HG02678 (cell line): ENCODE data around the gene CHAT.

ENCODE experiments used
- ATAC-seq: cut with Tn5 transposase; IDR thresholded peaks from one replicate; pipeline ENCODE4 v1.9.1; 2021; ENCODE audit warnings: mild to moderate bottlenecking, moderate library complexity; ENCODE audit not compliant: unreplicated experiment

CHAT gene

DNA sequence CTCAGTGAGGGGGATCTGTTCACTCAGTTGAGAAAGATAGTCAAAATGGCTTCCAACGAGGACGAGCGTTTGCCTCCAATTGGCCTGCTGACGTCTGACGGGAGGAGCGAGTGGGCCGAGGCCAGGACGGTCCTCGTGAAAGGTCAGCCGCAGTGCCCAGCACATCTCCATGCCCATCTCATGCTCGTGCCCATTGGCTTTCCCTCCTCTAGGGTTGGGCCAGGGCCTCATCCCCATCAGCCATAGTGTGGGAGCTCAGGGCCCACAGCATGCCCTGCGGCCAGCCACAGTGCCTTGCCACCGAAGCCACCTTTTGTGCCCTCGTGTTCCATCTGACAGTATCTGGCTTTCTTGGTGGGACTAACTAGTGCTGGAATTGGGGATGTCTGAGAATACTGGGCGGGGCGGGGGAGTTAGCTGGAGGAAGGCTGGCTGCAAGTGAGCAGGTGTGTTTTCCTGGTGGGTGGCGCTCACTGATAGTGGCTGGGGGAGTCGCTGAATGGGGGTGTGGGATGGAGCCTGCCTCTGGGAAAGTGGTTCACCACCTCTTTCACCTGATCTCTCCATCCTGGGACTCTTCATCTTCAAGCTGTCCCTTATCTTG is 13.9 kb downstream of the CHAT start:
- no peak for ATAC-seq

DNA sequence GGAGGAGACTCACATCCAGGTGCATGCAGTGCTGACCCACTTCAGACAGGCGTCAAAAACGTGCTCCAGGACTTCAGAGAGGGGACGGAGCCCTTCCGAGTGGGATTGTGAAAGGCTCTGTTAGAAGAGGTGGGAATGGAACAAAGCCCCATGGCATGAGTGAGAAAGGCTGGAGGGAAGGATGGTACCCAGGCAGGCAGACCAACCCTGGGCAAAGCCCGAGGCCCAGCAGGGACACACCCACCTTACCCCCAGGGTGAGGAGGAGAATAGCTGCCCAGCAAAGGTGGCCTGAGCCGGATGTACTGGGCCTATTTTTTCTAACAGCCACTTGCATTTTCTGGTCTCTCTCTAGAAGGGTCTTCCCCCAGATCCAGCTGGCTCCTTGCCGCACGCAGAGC is 14.8 kb downstream of the CHAT start:
- ATAC-seq: no peak

- ATAC-seq: no peak
Observed at GRCh38 chr10:49629431-49629881, 15.6 kb downstream of the CHAT start.

- no peak for ATAC-seq
Observed at GRCh38 chr10:49631975-49632374, 18.1 kb downstream of the CHAT start.

DNA sequence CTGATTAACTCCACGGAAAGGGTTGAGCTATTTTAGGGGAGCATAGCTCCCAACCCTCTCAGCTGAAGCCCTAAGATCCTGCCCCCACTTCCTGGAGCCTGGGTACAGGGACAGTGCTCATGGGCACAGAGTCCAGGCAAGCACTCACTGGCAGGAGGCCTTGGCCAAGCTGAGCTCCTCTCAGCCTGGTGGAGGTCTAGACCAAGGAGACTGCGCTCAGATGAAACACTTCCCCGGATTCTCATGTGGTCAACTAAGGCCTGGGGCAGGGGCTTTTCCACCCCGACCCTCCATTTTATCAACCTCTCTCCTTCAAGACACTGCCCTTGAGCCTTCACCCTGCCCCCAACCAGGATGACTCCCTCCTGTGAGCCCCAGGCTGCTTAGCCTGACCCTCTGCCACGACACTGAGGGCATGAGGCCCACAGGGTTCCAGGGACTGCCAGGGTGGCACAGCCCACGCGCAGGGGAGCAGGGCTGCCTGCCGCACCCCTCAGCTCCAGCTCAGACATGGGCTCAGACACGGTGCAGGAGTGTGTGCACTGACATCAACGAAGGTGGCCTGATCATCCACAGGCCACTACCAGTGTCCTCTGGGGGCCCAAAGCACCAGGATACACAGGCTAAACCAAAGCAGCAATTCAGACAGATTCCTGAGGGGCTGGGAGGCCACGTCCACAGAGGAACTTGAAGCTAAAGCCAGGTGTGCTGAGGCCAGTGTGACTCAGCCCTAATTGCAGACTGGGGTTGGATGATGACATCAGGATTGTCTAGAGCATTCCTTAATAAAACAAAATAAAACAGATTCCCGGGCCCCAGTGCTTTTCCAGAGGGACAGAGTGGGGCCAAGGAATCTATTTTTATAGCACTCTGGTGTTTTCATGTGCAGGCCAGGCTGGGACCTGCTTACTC is 18.8 kb downstream of the CHAT start:
- no peak for ATAC-seq

DNA sequence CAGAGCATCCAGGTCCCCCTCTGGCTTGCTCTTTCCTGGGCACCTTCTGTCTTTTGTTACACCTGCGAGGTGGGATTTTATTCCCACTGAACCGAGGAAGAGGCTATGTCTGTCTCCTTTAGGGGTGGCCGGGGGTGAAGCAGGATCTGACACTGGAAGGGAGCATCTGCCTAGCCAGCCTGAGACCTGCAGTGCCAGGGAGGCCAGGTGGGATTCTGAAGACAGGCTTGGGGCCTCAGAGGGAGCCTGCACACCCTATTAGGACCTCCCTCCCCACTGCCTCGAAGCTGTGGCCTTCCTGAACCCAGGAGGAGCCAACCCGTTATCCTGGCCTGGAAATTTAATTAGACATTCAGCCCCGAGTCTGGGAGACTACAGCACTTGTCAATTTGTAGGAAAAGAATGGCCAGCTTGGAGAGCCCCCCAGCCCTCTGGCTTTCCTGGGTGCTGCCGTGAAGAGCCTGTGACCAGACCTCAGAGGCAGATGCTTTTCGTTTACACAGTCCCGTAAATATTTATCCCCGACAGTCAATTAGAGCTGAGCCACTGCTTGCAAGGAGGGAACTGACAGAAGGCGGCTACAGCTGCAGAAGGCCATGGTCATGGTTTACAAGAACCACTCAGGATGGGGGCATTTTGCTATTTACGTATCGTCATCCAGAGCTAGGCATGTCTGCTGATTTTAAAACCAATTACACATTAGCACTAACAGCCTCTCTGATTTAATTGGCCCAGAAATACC is 19.7 kb downstream of the CHAT start:
- no peak for ATAC-seq

- no peak for ATAC-seq
Observed at GRCh38 chr10:49634069-49634660, 20.3 kb downstream of the CHAT start.

- ATAC-seq: no peak
Observed at GRCh38 chr10:49642311-49642710, 28.5 kb downstream of the CHAT start.

DNA sequence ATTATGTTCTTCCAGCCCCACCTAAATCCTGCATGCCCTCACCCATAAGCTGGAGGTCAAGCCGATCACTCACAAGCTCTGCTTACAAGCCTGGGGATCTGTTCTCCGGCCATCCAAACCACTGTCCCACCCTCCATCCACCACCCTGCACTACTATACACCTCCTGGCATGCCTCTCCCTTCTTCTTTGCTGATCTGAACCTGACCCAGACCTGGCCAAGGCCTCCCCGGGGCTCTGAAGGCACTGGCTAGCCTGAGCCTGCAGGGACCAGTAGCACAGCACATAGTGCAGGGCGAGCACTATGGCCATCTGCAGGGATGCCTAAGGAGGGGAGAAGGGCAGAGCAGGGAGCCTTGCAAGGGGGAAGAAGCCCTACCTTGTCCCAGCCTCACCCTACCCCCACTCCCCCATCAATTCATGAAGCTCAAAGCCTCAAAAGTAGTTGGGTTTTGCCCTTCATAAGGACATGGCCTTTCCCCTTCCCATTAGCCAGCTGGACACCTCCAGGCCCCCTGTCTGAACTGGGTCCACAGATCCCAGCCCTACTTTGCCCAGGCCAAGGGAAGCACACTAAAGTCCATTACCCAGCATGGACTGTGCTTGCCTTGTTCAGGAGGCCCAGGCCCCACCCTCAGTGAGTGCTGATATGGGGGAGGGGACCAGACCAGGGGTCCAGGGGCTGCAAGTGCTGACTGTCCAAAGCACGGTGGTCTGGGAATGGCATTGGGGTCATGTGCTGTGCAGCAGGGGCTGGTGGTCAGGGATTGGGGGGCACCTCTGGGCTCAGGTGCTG is 29.6 kb downstream of the CHAT start:
- ATAC-seq: no peak

DNA sequence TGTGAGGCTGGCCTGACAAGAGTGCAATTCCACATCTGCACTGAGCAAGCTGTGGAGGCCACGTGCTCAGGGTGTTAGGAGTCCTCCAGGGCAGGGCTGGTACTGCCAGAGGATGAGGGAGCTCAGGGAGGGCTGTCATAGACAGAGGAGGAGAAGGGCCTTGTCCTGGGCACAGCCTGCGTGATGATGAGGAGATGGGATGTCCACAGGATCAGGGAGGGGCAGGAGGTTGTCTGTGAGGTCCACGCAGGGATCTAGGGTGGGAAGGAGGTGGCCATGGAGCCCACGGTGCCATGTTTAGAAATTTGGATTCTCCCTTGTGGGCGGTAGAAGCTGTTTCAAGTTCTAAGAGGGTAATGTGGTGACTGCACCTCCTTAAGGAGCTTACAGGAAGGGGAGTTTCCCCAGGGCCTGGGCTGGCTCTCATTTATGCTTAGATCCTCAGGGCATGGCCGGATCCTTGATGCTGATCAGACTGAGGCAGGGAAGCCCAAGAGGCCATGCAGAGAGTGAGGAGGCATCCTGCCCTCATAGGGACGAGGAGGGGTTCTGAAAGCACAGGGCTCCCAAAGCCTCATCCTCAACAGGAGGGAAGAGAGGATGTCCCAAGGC is 30.3 kb downstream of the CHAT start:
- ATAC-seq: no peak

DNA sequence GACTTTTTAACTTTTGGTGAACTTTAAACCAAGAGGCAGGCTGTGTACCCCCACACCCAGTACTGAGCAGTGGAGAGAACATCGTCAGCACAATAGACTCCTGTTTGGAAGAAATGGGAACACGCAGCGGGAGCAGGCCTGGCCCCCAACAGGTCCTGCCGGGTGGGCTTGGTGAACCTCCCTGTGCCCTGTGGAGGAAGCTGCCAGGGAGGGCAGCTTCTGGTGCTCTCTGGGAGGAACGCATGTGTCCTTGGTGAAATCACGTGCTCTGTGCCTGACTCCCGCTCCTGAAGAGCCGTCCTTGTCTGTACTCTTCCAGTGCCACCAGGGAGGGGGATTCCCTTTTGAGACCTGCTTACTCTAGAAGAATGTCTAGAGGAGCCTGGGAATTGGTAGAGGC is 31.6 kb downstream of the CHAT start:
- no peak for ATAC-seq

GRCh38 chr10:49645871-49646870 is 32.3 kb downstream of the CHAT start:
- ATAC-seq: no peak

DNA sequence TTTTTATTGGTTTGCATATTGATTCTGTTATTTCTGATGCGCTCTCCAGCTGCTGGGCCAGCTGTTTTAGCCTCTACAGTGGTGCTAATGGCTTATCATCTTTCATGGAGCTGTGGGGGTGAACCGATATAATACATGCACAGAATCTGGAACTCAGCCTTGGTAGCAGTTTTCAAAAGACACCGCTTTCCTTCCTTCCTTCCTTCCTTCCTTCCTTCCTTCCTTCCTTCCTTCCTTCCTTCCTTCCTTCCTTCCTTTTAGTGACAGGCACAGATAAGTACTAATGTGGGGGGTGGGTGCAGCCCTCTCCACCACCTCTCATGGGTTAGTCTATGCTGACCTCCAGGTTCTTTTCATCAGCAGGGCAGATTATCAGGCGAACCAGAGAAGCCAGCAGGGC is 33.7 kb downstream of the CHAT start:
- no peak for ATAC-seq

- ATAC-seq: no peak
Observed at GRCh38 chr10:49647985-49648795, 34.4 kb downstream of the CHAT start.

DNA sequence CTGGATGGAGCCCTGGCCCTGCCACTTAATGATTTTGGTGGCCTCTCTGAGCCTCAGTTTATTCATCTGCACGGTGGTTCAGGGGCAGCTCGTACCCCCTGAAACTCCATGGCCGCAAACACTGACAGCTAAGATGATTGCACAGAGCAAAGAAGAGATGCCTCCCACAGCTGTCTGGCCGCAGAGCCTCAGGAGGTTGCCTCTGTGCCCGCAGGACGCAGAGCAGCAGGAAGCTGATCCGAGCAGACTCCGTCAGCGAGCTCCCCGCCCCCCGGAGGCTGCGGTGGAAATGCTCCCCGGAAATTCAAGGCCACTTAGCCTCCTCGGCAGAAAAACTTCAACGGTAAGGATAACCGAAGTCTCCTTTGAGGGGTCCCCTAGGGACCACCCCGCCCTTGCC is 35.5 kb downstream of the CHAT start:
- no peak for ATAC-seq

DNA sequence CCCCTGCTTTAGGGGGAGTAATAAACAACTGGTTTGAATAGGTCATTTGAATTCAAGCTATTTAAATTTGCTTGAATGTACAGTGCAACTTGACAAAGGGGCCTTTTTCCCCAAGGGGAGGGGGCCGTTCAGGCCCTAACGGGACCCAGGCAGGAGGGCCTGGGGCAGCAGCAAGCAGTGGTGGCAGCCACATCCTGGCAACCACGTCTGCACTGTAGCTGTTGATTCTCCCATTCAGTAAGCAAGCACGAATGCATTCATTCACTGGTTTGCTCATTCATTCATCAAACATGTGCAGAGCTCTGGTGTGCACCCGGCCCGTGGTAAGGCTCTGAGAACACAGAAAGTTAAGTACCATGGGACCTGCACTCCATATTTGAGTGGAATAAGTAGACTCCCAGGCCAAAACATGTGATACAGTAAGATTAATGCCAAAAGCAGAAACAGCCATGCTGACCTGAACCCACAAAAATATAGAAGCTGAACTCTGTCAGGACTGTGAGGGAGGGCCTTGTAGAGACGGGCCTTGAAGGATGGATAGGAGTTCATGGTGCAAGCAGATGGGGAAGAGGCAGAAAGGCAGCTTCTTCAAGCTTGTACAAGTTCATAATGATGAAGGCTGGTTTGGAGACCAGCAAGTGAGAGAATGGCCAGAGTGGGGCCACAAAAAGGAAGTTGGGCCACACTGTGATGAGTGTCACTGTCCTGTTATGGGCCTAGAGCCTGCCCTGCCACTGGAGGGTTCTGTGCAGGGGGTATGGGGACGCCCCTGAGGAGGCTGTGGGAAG is 36.3 kb downstream of the CHAT start:
- no peak for ATAC-seq

- no peak for ATAC-seq
Observed at GRCh38 chr10:49650724-49651034, 36.8 kb downstream of the CHAT start.
